ENCODE data around the gene HEPH. TPM values are rescaled to one million over a fixed set of nuclear protein-coding genes. Genes with fewer than 3 reads are reported as not detected.

The HEPH gene
- total and polyA plus RNA-seq, 2 donors (not counting 1 experiment from before 2014, with no cell fraction given), result not detected

DNA sequence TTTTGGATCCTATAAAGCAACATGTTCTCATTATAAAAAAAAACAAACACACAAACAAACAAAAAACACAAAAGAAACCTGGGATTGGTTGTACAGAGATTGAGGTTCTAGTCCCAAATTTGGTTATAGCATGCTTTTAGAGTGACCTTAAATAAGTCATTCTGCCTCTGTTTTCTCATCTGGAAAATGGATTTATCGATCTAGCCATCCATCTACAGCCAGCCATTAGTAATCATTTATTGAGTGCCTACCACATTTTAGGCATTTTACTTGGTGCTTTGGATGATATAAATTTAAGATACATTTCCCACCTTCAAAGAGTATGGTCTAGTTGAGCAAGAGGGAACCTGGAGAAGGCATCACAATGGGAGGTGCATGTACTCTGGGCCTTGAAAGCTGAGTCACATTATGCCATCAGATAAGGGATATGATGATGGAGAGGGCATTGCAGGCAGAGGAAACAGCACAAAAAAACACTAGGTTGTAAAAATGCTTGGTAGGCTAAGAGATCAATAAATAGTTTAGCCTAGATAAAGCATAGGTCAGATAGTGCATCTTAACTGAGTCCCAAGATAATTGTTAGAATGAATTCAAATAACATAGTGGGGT, 91.4 kb downstream of the HEPH start:
- H3K9me3 ChIP-seq (ENCODE audit: control extremely low read depth in 1 of 3, control insufficient read depth in 2 of 3, insufficient read depth in 1 of 3, low read length in 2 of 3), result no peaks in the 10 kb centered on the region
- Mint-ChIP-seq H3K27me3 (no peaks in the 10 kb centered on the region), H3K4me3 (no peak overlapping the region), H3K27ac (no peak overlapping the region), H3K9me3 (ENCODE audit: insufficient read depth) (no peaks in the 10 kb centered on the region), H3K4me1 (no peaks in the 10 kb centered on the region)
- ATAC-seq (ENCODE audit: low read depth) (no peak), DNase-seq (no peak)
- no peaks in the 10 kb centered on the region for H3K27me3 ChIP-seq (replicated peaks in 1 of 4; ENCODE audit: control extremely low read depth in 1 of 4, control insufficient read depth in 3 of 4, insufficient read depth in 4 of 4, low read length in 3 of 4)
- CTCF ChIA-PET, result no interaction called here
- no peak overlapping the region for H3K4me2 ChIP-seq (replicated peaks; ENCODE audit: low read depth, low read length, poor library complexity, severe bottlenecking)
- no peak overlapping the region for H3K27ac ChIP-seq (ENCODE audit: low read length in 2 of 2)
- H3K79me2 ChIP-seq (ENCODE audit: control insufficient read depth, insufficient read depth, low read length), result no peaks in the 10 kb centered on the region
- no peaks in the 10 kb centered on the region for H3K36me3 ChIP-seq (replicated peaks in 1 of 2; ENCODE audit: control extremely low read depth in 1 of 2, control insufficient read depth in 1 of 2, extremely low read depth in 1 of 2, insufficient read depth in 2 of 2, low read length in 1 of 2)
- no peak overlapping the region for H2AFZ ChIP-seq (ENCODE audit: insufficient read depth, low read depth, low read length, poor library complexity, severe bottlenecking)
- POLR2A ChIA-PET, result no interaction called here
- no peak overlapping the region for H3K4me3 ChIP-seq (ENCODE audit: control extremely low read depth in 1 of 5, extremely low read depth in 1 of 5, insufficient read depth in 1 of 5, low read depth in 2 of 5, low read length in 4 of 5)
- no peaks in the 10 kb centered on the region for H4K20me1 ChIP-seq (ENCODE audit: control insufficient read depth, insufficient read depth, low read length, poor library complexity, severe bottlenecking)
- no CpG with 5 or more reads among the region's 1 CpG for WGBS (ENCODE audit: insufficient coverage)
- TF ChIP-seq EZH2 (IDR thresholded peaks at IDR 0.05; ENCODE audit: borderline replicate concordance, insufficient read depth, low read depth, low read length, poor library complexity, severe bottlenecking), result no peak
- TF ChIP-seq, protein P1, sequence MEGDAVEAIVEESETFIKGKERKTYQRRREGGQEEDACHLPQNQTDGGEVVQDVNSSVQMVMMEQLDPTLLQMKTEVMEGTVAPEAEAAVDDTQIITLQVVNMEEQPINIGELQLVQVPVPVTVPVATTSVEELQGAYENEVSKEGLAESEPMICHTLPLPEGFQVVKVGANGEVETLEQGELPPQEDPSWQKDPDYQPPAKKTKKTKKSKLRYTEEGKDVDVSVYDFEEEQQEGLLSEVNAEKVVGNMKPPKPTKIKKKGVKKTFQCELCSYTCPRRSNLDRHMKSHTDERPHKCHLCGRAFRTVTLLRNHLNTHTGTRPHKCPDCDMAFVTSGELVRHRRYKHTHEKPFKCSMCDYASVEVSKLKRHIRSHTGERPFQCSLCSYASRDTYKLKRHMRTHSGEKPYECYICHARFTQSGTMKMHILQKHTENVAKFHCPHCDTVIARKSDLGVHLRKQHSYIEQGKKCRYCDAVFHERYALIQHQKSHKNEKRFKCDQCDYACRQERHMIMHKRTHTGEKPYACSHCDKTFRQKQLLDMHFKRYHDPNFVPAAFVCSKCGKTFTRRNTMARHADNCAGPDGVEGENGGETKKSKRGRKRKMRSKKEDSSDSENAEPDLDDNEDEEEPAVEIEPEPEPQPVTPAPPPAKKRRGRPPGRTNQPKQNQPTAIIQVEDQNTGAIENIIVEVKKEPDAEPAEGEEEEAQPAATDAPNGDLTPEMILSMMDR (IDR thresholded peaks at IDR 0.05), result no peak
- no peak overlapping the region for H3K9ac ChIP-seq (ENCODE audit: low read length)
- intact Hi-C loops (cut with micrococcal nuclease), result no loop called here
- H3K4me1 ChIP-seq (ENCODE audit: control insufficient read depth in 2 of 2, insufficient read depth in 2 of 2, low read length in 2 of 2), result no peaks in the 10 kb centered on the region

DNA sequence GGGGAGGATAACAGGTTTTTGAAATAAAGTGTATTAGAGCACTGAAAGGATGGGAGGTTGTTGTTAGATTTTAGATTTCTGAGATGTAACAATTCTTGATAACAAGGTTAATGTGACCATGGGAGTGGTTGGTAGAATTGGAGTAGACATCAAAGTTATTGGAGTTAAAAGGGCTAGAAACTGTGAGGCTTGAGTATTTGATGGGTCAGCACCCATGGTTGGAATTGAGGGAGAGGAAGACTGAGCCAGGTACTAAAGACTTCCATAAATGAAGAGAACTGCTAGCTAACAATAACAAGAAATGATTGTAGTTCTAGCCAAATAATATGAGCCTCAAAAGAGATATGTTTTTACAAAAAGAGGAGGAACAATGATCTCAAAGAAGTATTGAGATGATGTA, 98.8 kb downstream of the HEPH start:
- ChIA-PET CTCF (no interaction called here), POLR2A (no interaction called here)
- Histone ChIP-seq H3K4me2 (replicated peaks; ENCODE audit: low read depth, low read length, poor library complexity, severe bottlenecking) (no peak overlapping the region), H3K9me3 (ENCODE audit: control extremely low read depth in 1 of 3, control insufficient read depth in 2 of 3, insufficient read depth in 1 of 3, low read length in 2 of 3) (no peaks in the 10 kb centered on the region), H3K27ac (ENCODE audit: low read length in 2 of 2) (no peak overlapping the region), H3K36me3 (replicated peaks in 1 of 2; ENCODE audit: control extremely low read depth in 1 of 2, control insufficient read depth in 1 of 2, extremely low read depth in 1 of 2, insufficient read depth in 2 of 2, low read length in 1 of 2) (no peaks in the 10 kb centered on the region), H3K79me2 (ENCODE audit: control insufficient read depth, insufficient read depth, low read length) (no peaks in the 10 kb centered on the region), H4K20me1 (ENCODE audit: control insufficient read depth, insufficient read depth, low read length, poor library complexity, severe bottlenecking) (no peaks in the 10 kb centered on the region), H3K4me1 (ENCODE audit: control insufficient read depth in 2 of 2, insufficient read depth in 2 of 2, low read length in 2 of 2) (no peaks in the 10 kb centered on the region), H3K4me3 (ENCODE audit: control extremely low read depth in 1 of 5, extremely low read depth in 1 of 5, insufficient read depth in 1 of 5, low read depth in 2 of 5, low read length in 4 of 5) (no peak overlapping the region), H2AFZ (ENCODE audit: insufficient read depth, low read depth, low read length, poor library complexity, severe bottlenecking) (no peak overlapping the region), H3K9ac (ENCODE audit: low read length) (no peak overlapping the region), H3K27me3 (replicated peaks in 1 of 4; ENCODE audit: control extremely low read depth in 1 of 4, control insufficient read depth in 3 of 4, insufficient read depth in 4 of 4, low read length in 3 of 4) (no peaks in the 10 kb centered on the region)
- DNase-seq, result no peak
- no peak for TF ChIP-seq EZH2 (IDR thresholded peaks at IDR 0.05; ENCODE audit: borderline replicate concordance, insufficient read depth, low read depth, low read length, poor library complexity, severe bottlenecking)
- TF ChIP-seq, protein P1 (IDR thresholded peaks at IDR 0.05), result no peak
- Mint-ChIP-seq H3K9me3 (ENCODE audit: insufficient read depth) (no peaks in the 10 kb centered on the region), H3K4me1 (no peaks in the 10 kb centered on the region), H3K27ac (no peak overlapping the region), H3K4me3 (no peak overlapping the region), H3K27me3 (no peaks in the 10 kb centered on the region)
- ATAC-seq (ENCODE audit: low read depth), result no peak
- intact Hi-C loops (cut with micrococcal nuclease), result no loop called here

Other genes starting within 250 kb of the HEPH start
- not detected in 2 replicates for gene VSIG4, start 124.2 kb upstream of the HEPH start, total RNA-seq
- gene VSIG4, start 124.2 kb upstream of the HEPH start, polyA plus RNA-seq, result 0.09 and 0.30 TPM in 2 replicates